Thoracic aorta (tissue), 2 donors: ENCODE results near the gene ZNF620. TPM values are rescaled to one million over a fixed set of nuclear protein-coding genes. Genes with fewer than 3 reads are reported as not detected.

Experiments used
- ATAC-seq: fragments of 150-250 bp; one replicate; pipeline ENCODE4 v1.8.0; 2017; ENCODE audit warnings: low read depth; ENCODE audit not compliant: insufficient number of reproducible peaks, low FRiP score
- DNase-seq: peaks from one replicate; pipeline ENCODE4 v3.0.0-alpha.2; 2020; ENCODE audit warnings: low spot score
- H3K27ac ChIP-seq, 2 donors: fragments of 200-600 bp; sonication (generic); 1 replicate in 1 of 2; 2 replicates in 1 of 2; pipeline ENCODE4 v1.5.1; 2016; ENCODE audit warnings: mild to moderate bottlenecking in 2 of 2, moderate library complexity in 2 of 2
- H3K27me3 ChIP-seq: fragments of 200-600 bp; sonication (generic); replicated peaks from 2 replicates; pipeline ENCODE4 v1.6.0; 2016; ENCODE audit warnings: mild to moderate bottlenecking; ENCODE audit not compliant: insufficient read depth
- H3K36me3 ChIP-seq: fragments of 200-600 bp; sonication (generic); one replicate; pipeline ENCODE4 v1.5.1; 2016
- H3K4me1 ChIP-seq, 2 donors: fragments of 200-600 bp; sonication (generic); 1 replicate in 1 of 2; 2 replicates in 1 of 2; pipeline versions ENCODE4 v1.5.1 to v1.6.0; 2016; ENCODE audit warnings: low read depth in 2 of 2, mild to moderate bottlenecking in 1 of 2; ENCODE audit not compliant: control insufficient read depth in 1 of 2
- H3K4me3 ChIP-seq: fragments of 200-600 bp; sonication (generic); 2 replicates; pipeline ENCODE4 v1.5.1; 2016; ENCODE audit warnings: mild to moderate bottlenecking
- H3K9me3 ChIP-seq: fragments of 200-600 bp; sonication (generic); 2 replicates; pipeline ENCODE4 v1.5.1; 2016
- CTCF ChIP-seq: fragments of 200-600 bp; sonication (generic); IDR thresholded peaks from one replicate; pipeline ENCODE4 v1.5.1; 2019; ENCODE audit warnings: antibody characterized with exemption
- total RNA-seq, 2 donors: library from RNA; depleted of rRNA; stranded (reverse); fragments of >200 nt; gene quantifications; one replicate each; pipeline versions ENCODE4 v1.1.0 to v1.2.3, GENCODE V29; 2016

ZNF620 gene
- total RNA-seq, 2 donors from 2014 or later = 2.8 to 3.1 TPM

GRCh38 chr3:40490916-40491315, 14.9 kb upstream of the ZNF620 start:
- Histone ChIP-seq H3K4me1 (no peaks in the 10 kb centered on the region), H3K27ac (no peak overlapping the region), H3K9me3 (peaks cover 11% of the 10 kb centered on the region), H3K27me3 (no peaks in the 10 kb centered on the region), H3K36me3 (peaks cover 22% of the 10 kb centered on the region), H3K4me3 (no peak overlapping the region)
- ATAC-seq (no peak), DNase-seq (no peak)
- TF ChIP-seq CTCF = no peak

GRCh38 chr3:40494698-40495097, 11.1 kb upstream of the ZNF620 start:
- no peak for DNase-seq
- no peak overlapping the region for H3K4me3 ChIP-seq
- no peak for ATAC-seq
- no peaks in the 10 kb centered on the region for H3K9me3 ChIP-seq
- H3K27me3 ChIP-seq = no peaks in the 10 kb centered on the region
- no peak for TF ChIP-seq CTCF
- no peaks in the 10 kb centered on the region for H3K4me1 ChIP-seq
- no peak overlapping the region for H3K27ac ChIP-seq
- no peaks in the 10 kb centered on the region for H3K36me3 ChIP-seq

- ATAC-seq (no peak), DNase-seq (no peak)
- Histone ChIP-seq H3K36me3 (no peaks in the 10 kb centered on the region), H3K4me1 (no peaks in the 10 kb centered on the region), H3K27me3 (no peaks in the 10 kb centered on the region), H3K27ac (no peak overlapping the region), H3K4me3 (no peak overlapping the region), H3K9me3 (no peaks in the 10 kb centered on the region)
- TF ChIP-seq CTCF = no peak
These were observed 8.6 kb upstream of the ZNF620 start for GRCh38 chr3:40497288-40497687.

DNA sequence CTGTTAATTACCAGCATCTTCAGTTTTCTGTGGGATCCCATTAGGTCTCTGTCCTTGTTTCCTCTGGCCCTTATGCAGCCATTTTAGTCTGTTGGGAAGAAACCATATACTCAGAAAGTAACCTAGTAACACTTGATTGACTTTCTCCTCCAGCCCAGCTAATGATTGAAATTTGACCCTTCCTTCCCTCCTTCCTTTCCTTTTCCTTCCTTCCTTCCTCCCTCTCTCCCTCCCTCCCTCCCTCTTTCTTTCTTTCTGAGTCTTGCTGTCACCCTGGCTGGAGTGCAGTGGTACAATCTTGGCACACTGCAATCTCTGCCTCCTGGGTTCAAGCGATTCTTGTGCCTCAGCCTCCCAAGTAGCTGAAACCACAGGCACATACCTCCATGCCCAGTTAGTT, 5.9 kb upstream of the ZNF620 start:
- H3K27me3 ChIP-seq = no peaks in the 10 kb centered on the region
- no peak for TF ChIP-seq CTCF
- no peak for ATAC-seq
- peaks cover 3 to 5% of the 10 kb centered on the region in 2 donors for H3K4me1 ChIP-seq
- no peak overlapping the region for H3K4me3 ChIP-seq
- no peaks in the 10 kb centered on the region for H3K36me3 ChIP-seq
- H3K9me3 ChIP-seq = no peaks in the 10 kb centered on the region
- no peak for DNase-seq
- H3K27ac ChIP-seq = no peak overlapping the region

- ATAC-seq = no peak
- no peaks in the 10 kb centered on the region for H3K27me3 ChIP-seq
- TF ChIP-seq CTCF = no peak
These were observed 3.8 kb upstream of the ZNF620 start for GRCh38 chr3:40502034-40502433.

More at GRCh38 chr3:40502034-40502433, 3.8 kb upstream of the ZNF620 start:
- no peaks in the 10 kb centered on the region for H3K36me3 ChIP-seq
- no peak for DNase-seq
- peaks cover 14 to 21% of the 10 kb centered on the region in 2 donors for H3K4me1 ChIP-seq
- H3K4me3 ChIP-seq = no peak overlapping the region
- H3K27ac ChIP-seq = no peak overlapping the region
- no peaks in the 10 kb centered on the region for H3K9me3 ChIP-seq
